H9 (cell line): Measurements from ENCODE around the gene NHLH1. TPM values are rescaled to one million over a fixed set of nuclear protein-coding genes. Genes with fewer than 3 reads are reported as not detected.

ENCODE experiments used
- DNase-seq: peaks from one replicate; pipeline ENCODE4 v3.0.0-alpha.2; 2017
- H2AFZ ChIP-seq: one replicate; pipeline ENCODE4 v1.6.1; 2013; ENCODE audit warnings: mild to moderate bottlenecking, low read length, control low read depth, moderate library complexity
- H2AK5ac ChIP-seq: 2 replicates; pipeline ENCODE4 v1.6.1; 2013; ENCODE audit warnings: low read length, control low read depth, mixed read lengths; ENCODE audit not compliant: insufficient read length
- H2BK120ac ChIP-seq: one replicate; pipeline ENCODE4 v1.6.1; 2013; ENCODE audit warnings: low read depth, mild to moderate bottlenecking, low read length, control low read depth, inconsistent platforms; ENCODE audit not compliant: poor library complexity, severe bottlenecking
- H2BK12ac ChIP-seq: 2 replicates; pipeline ENCODE4 v1.6.1; 2013; ENCODE audit warnings: low read length, control low read depth, mixed read lengths, low read depth; ENCODE audit not compliant: insufficient read length
- H2BK15ac ChIP-seq: 2 replicates; pipeline ENCODE4 v1.6.1; 2013; ENCODE audit warnings: low read depth, low read length, control low read depth
- H2BK20ac ChIP-seq: one replicate; pipeline ENCODE4 v1.6.1; 2013; ENCODE audit warnings: low read depth, mild to moderate bottlenecking, low read length, control low read depth, inconsistent platforms; ENCODE audit not compliant: poor library complexity, severe bottlenecking
- H2BK5ac ChIP-seq: 2 replicates; pipeline ENCODE4 v1.6.1; 2013; ENCODE audit warnings: low read length, control low read depth, mixed read lengths; ENCODE audit not compliant: insufficient read length
- H3K14ac ChIP-seq: 2 replicates; pipeline ENCODE4 v1.6.1; 2013; ENCODE audit warnings: low read length, control low read depth; ENCODE audit not compliant: insufficient read depth
- H3K18ac ChIP-seq: 2 replicates; pipeline ENCODE4 v1.6.1; 2013; ENCODE audit warnings: low read depth, mild to moderate bottlenecking, mixed read lengths, low read length, control low read depth; ENCODE audit not compliant: insufficient read length
- H3K23ac ChIP-seq: 2 replicates; pipeline ENCODE4 v1.6.1; 2013; ENCODE audit warnings: low read length, control low read depth, mixed read lengths, low read depth; ENCODE audit not compliant: insufficient read length
- H3K23me2 ChIP-seq: 2 replicates; pipeline ENCODE4 v1.6.1; 2013; ENCODE audit warnings: low read depth, mild to moderate bottlenecking, mixed read lengths, low read length, control low read depth; ENCODE audit not compliant: insufficient read length, poor library complexity, severe bottlenecking
- H3K27ac ChIP-seq: 2 replicates; pipeline ENCODE4 v1.5.1; 2013; ENCODE audit warnings: low read length, control low read depth, mixed read lengths, low read depth; ENCODE audit not compliant: insufficient read length
- H3K27me3 ChIP-seq: 2 replicates; pipeline ENCODE4 v1.6.1; 2013; ENCODE audit warnings: low read length, control low read depth, inconsistent platforms; ENCODE audit not compliant: insufficient read depth
- H3K4ac ChIP-seq: 2 replicates; pipeline ENCODE4 v1.6.1; 2013; ENCODE audit warnings: low read depth, mild to moderate bottlenecking, control low read depth, inconsistent platforms, low read length, moderate library complexity
- H3K4me1 ChIP-seq: 2 replicates; pipeline ENCODE4 v1.6.1; 2013; ENCODE audit warnings: low read length, control low read depth, inconsistent platforms; ENCODE audit not compliant: insufficient read depth
- H3K4me2 ChIP-seq: 2 replicates; pipeline ENCODE4 v1.6.1; 2013; ENCODE audit warnings: low read length, control low read depth, mixed read lengths; ENCODE audit not compliant: insufficient read length, insufficient read depth
- H3K56ac ChIP-seq: 2 replicates; pipeline ENCODE4 v1.6.1; 2013; ENCODE audit warnings: low read depth, mild to moderate bottlenecking, mixed read lengths, low read length, control low read depth; ENCODE audit not compliant: insufficient read length
- H3K79me1 ChIP-seq: 2 replicates; pipeline ENCODE4 v1.6.1; 2013; ENCODE audit warnings: low read depth, mild to moderate bottlenecking, moderate library complexity, low read length, control low read depth, inconsistent platforms; ENCODE audit not compliant: insufficient read depth, poor library complexity, severe bottlenecking
- H3K79me2 ChIP-seq: 2 replicates; pipeline ENCODE4 v1.6.1; 2013; ENCODE audit warnings: low read length, control low read depth, inconsistent platforms; ENCODE audit not compliant: insufficient read depth
- H3K9ac ChIP-seq: 2 replicates; pipeline ENCODE4 v1.6.1; 2013; ENCODE audit warnings: low read length, control low read depth, mixed read lengths; ENCODE audit not compliant: insufficient read length; ENCODE audit errors: extremely low read depth
- H3K9me3 ChIP-seq: one replicate; pipeline ENCODE4 v1.6.1; 2013; ENCODE audit warnings: low read depth, low read length, inconsistent platforms; ENCODE audit not compliant: control insufficient read depth
- H3T11ph ChIP-seq: one replicate; pipeline ENCODE4 v1.6.1; 2013; ENCODE audit warnings: mild to moderate bottlenecking, low read length, control low read depth, inconsistent platforms
- H4K20me1 ChIP-seq: one replicate; pipeline ENCODE4 v1.6.1; 2013; ENCODE audit not compliant: control insufficient read depth, insufficient read length, insufficient read depth
- H4K5ac ChIP-seq: 2 replicates; pipeline ENCODE4 v1.6.1; 2013; ENCODE audit warnings: low read depth, mild to moderate bottlenecking, mixed read lengths, low read length, control low read depth; ENCODE audit not compliant: insufficient read length
- H4K8ac ChIP-seq: replicated peaks from 2 replicates; pipeline ENCODE4 v1.6.1; 2013; ENCODE audit warnings: low read length, control low read depth, mixed read lengths, low read depth; ENCODE audit not compliant: insufficient read length
- H4K91ac ChIP-seq: 2 replicates; pipeline ENCODE4 v1.6.1; 2013; ENCODE audit warnings: low read depth, mild to moderate bottlenecking, moderate library complexity, mixed read lengths, low read length, control low read depth; ENCODE audit not compliant: insufficient read length
- H3K27ac Mint-ChIP-seq, 3 experiments: 2 replicates in 2 of 3; 3 replicates in 1 of 3; pipeline ENCODE4 v1.8.0; 2020 to 2021; ENCODE audit warnings: mixed read lengths in 3 of 3, mild to moderate bottlenecking in 1 of 3, moderate library complexity in 1 of 3
- H3K27me3 Mint-ChIP-seq: 2 replicates; pipeline ENCODE4 v1.8.0; 2021; ENCODE audit warnings: low read depth, mild to moderate bottlenecking, moderate library complexity, mixed read lengths
- H3K36me3 Mint-ChIP-seq, 3 experiments: 2 replicates in 2 of 3; 3 replicates in 1 of 3; pipeline ENCODE4 v1.8.0; 2020 to 2021; ENCODE audit warnings: low read depth in 3 of 3, mixed read lengths in 3 of 3; ENCODE audit not compliant: insufficient read depth in 1 of 3
- H3K4me1 Mint-ChIP-seq, 2 experiments: 2 replicates each; pipeline ENCODE4 v1.8.0; 2020; ENCODE audit warnings: mixed read lengths in 2 of 2
- H3K4me3 Mint-ChIP-seq, 2 experiments: 2 replicates in 1 of 2; 3 replicates in 1 of 2; pipeline ENCODE4 v1.8.0; 2020 to 2021; ENCODE audit warnings: mild to moderate bottlenecking in 2 of 2, mixed read lengths in 2 of 2, moderate library complexity in 1 of 2
- H3K9me3 Mint-ChIP-seq, 2 experiments: 2 replicates in 1 of 2; 3 replicates in 1 of 2; pipeline ENCODE4 v1.8.0; 2020; ENCODE audit warnings: mild to moderate bottlenecking in 2 of 2, mixed read lengths in 2 of 2, moderate library complexity in 1 of 2
- CTCF ChIP-seq: fragments of 200-600 bp; sonication (generic); conservative IDR thresholded peaks from 3 replicates; pipeline ENCODE4 v1.8.0; 2021; ENCODE audit warnings: antibody characterized with exemption, mild to moderate bottlenecking
- WGBS: extraction: QIAGEN DNeasy Blood & Tissue Kit; methylation state at CpG from one replicate; pipeline ENCODE4 v1.1.7; 2013; ENCODE audit warnings: missing lambda C conversion rate, low lambda C conversion rate, mixed read lengths; ENCODE audit not compliant: insufficient read length; ENCODE audit errors: extremely low coverage; 5-methylcytosine and 5-hydroxymethylcytosine counted together
- total RNA-seq: library from RNA; stranded (reverse); gene quantifications from 2 replicates; pipeline ENCODE4 v1.2.1, GENCODE V29; 2021

The NHLH1 gene
- total RNA-seq, 1 experiment from 2014 or later: 1.5 TPM

- no peak overlapping the region for H2BK12ac ChIP-seq
- H4K8ac ChIP-seq: no peak overlapping the region
- no peaks in the 10 kb centered on the region for H3K27me3 ChIP-seq
- H3K27ac ChIP-seq: no peak overlapping the region
- no peak overlapping the region for H3K4me2 ChIP-seq
- H3K56ac ChIP-seq: no peak overlapping the region
- H3K4me1 ChIP-seq: no peaks in the 10 kb centered on the region
- Mint-ChIP-seq H3K4me3 (no peak overlapping the region), H3K27me3 (no peaks in the 10 kb centered on the region), H3K9me3 (no peaks in the 10 kb centered on the region), H3K4me1 (no peaks in the 10 kb centered on the region), H3K27ac (no peak overlapping the region), H3K36me3 (peaks cover 21 to 69% (median 57%) of the 10 kb centered on the region in 3 experiments; a peak in 6 of 7 replicates)
- H3K23ac ChIP-seq: no peak overlapping the region
- H2BK5ac ChIP-seq: no peak overlapping the region
- no peak overlapping the region for H4K5ac ChIP-seq
- H2AFZ ChIP-seq: no peak overlapping the region
- H3K14ac ChIP-seq: no peak overlapping the region
- H3K18ac ChIP-seq: no peak overlapping the region
- no peak overlapping the region for H2BK20ac ChIP-seq
- no peak overlapping the region for H3K4ac ChIP-seq
- DNase-seq: no peak
- no peaks in the 10 kb centered on the region for H3K23me2 ChIP-seq
- no peak overlapping the region for H3T11ph ChIP-seq
- no peak overlapping the region for H2BK15ac ChIP-seq
- H3K9ac ChIP-seq: no peak overlapping the region
- H4K91ac ChIP-seq: no peak overlapping the region
- no peaks in the 10 kb centered on the region for H4K20me1 ChIP-seq
- 100% methylated on average over 1 of the region's 6 CpGs for WGBS
- TF ChIP-seq CTCF: no peak
- no peak overlapping the region for H2AK5ac ChIP-seq
- H3K79me2 ChIP-seq: no peaks in the 10 kb centered on the region
- no peaks in the 10 kb centered on the region for H3K9me3 ChIP-seq
- no peak overlapping the region for H2BK120ac ChIP-seq
- H3K79me1 ChIP-seq: no peaks in the 10 kb centered on the region
These were observed 44.0 kb upstream of the NHLH1 start for GRCh38 chr1:160322831-160323230.
